T-helper 1 cell treated with Interleukin-12 subunit alpha and Interleukin-12 subunit beta and Interleukin-4 antibody, amounts not matched to agents 30 μg/mL and 1 μg/mL, for 36 hours (primary cell): ENCODE data around the gene DOK4.

ENCODE experiments used
- H3K27ac Mint-ChIP-seq: one replicate; pipeline ENCODE4 v1.8.0; 2021; ENCODE audit warnings: mild to moderate bottlenecking, mixed read lengths
- H3K27me3 Mint-ChIP-seq: one replicate; pipeline ENCODE4 v1.8.0; 2021; ENCODE audit warnings: low read depth, mixed read lengths
- H3K36me3 Mint-ChIP-seq: one replicate; pipeline ENCODE4 v1.8.0; 2021; ENCODE audit warnings: low read depth, mixed read lengths
- H3K4me1 Mint-ChIP-seq: one replicate; pipeline ENCODE4 v1.8.0; 2021; ENCODE audit warnings: low read depth, mixed read lengths
- H3K4me3 Mint-ChIP-seq: one replicate; pipeline ENCODE4 v1.8.0; 2021; ENCODE audit warnings: mild to moderate bottlenecking, moderate library complexity, mixed read lengths
- H3K9me3 Mint-ChIP-seq: one replicate; pipeline ENCODE4 v1.8.0; 2021; ENCODE audit warnings: mixed read lengths

DOK4 gene

DNA sequence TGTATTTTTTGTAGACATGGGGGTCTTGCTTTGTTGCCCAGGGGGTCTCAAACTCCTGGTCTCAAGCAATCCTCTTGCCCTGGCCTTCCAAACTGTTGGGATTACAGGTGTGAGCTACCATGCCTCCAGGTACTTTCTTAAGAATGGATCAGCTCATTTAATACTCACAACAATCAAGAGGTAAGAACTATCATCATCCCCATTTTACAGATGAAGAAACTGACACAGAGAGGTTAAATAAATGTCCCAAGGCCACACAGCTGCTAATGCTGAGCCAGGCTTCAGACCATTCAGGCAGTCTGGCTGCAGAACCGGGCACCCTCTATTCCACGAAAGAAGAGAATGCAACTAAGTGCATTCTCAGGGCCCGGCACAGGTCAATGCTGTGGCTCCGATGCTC lies 28.1 kb upstream of the DOK4 start:
- Mint-ChIP-seq H3K27ac (no peak overlapping the region), H3K27me3 (no peaks in the 10 kb centered on the region), H3K9me3 (no peaks in the 10 kb centered on the region), H3K36me3 (peaks cover 7% of the 10 kb centered on the region), H3K4me1 (no peaks in the 10 kb centered on the region), H3K4me3 (no peak overlapping the region)

- Mint-ChIP-seq H3K4me1 (no peaks in the 10 kb centered on the region), H3K36me3 (peaks cover 2% of the 10 kb centered on the region), H3K27me3 (no peaks in the 10 kb centered on the region), H3K4me3 (no peak overlapping the region), H3K9me3 (no peaks in the 10 kb centered on the region), H3K27ac (no peak overlapping the region)
These were observed 27.2 kb upstream of the DOK4 start for GRCh38 chr16:57513371-57514102.

DNA sequence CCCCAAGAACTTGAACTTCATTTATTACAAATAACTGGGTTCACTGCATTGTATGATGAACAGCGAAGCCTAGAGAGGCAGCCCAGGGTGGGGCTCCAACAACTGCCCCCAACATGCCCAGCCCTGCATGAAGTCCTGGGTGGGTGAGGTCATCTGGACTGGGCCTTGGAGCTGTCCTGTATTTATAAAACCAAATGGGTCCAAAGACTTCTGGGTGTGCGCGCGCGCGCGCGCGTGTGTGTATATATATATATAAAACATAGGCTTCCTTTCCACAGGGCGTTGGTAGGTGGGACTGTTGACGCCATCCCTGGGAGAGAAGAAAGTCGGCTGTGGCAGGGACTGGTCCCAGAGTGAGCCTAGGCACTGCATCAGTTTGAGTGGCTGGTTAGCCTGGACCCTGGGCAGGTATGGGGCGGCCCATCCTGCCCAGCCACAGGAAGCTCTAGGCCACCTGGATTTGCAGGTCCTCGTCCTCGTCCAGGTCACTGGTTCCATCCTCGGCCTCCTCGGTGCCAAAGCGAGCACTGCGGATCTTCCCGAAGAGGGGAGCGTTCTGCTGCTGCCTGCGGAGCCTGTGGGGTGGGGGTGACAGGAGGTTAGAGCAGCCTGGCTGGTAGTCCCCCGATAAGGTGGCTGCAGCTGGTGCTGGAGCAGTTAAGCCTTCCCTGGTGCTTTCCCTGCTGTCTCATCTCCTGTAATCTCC lies 26.2 kb upstream of the DOK4 start:
- no peak overlapping the region for H3K4me3 Mint-ChIP-seq
- no peak overlapping the region for H3K27ac Mint-ChIP-seq
- H3K9me3 Mint-ChIP-seq: no peaks in the 10 kb centered on the region
- H3K4me1 Mint-ChIP-seq: no peaks in the 10 kb centered on the region
- peaks cover 2% of the 10 kb centered on the region for H3K36me3 Mint-ChIP-seq
- H3K27me3 Mint-ChIP-seq: no peaks in the 10 kb centered on the region

DNA sequence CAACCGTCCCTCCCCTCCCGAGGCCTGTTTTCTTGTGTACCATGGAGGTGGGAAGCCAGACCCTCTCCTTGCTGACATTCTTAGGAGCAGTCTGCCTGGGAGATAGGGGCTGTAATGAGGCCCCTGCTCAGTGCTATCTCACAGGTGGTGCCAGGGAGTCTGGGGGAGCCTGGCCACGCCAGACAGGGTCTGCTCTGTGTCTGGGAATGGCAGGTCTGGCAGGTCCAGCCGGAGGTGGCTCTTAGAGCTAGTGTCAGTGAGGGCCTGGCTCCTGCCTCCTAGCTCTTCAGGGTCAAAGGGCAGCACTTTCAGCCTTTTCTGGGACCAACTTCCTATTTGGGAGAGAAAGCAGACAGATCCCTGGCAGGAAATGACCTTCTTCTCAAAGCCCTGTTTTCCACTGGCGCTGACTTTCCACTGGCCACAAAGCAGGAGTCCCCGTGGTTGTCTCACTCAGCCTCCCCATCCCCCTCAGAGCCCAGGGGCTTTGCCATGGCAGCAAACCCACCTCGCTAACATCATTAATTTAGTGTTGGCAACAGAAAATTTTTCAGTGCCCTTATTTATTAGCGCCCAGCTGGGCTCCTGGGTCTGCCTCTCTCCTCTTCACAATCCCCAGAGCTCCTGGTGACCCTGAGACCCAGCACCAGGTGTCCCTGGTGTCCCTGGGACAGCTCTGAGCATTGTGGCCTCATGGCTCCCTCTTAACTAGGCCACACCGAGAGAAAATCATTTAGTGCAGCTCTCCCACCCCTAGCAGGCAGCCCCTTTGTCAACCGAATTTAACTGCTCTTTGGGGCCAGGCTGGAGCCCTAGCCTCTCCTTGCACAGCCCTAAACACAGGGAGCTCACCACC lies 24.0 kb upstream of the DOK4 start:
- Mint-ChIP-seq H3K4me3 (no peak overlapping the region), H3K4me1 (no peaks in the 10 kb centered on the region), H3K27me3 (no peaks in the 10 kb centered on the region), H3K27ac (no peak overlapping the region), H3K36me3 (no peaks in the 10 kb centered on the region), H3K9me3 (no peaks in the 10 kb centered on the region)

DNA sequence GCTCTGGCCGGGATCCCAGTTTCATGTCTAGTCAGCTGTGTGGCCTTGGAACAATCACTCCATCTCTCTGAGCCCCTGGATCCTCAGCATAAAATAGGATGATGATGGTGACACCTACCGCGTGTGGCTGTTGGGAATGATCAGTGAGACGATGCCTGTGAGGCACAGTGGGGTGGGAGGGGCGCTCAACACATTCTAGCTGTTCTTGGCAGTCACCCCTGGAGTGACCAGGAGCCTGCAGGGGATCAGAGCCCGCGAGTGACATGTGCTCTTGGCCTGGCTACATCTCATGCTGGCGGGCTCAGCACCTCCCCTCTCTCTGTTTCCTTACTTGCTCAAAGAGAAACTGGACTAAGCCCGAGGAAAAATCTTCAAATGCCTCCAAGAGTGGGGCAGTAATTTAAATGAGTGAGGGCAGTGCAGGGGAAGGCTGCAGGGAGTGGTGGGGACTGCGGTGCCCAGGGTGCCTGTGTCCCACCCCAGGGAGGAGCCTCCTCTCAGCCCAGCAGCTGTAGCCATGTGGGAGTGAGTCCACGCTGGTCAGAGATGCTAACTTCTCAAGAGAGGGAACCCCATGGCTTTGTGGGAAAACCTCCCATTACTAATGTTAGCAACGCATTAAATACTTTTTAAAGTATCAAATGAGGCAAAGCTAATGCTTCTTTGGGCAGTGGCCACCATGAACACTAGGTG lies 23.1 kb upstream of the DOK4 start:
- H3K27ac Mint-ChIP-seq: no peak overlapping the region
- no peaks in the 10 kb centered on the region for H3K4me1 Mint-ChIP-seq
- no peaks in the 10 kb centered on the region for H3K36me3 Mint-ChIP-seq
- H3K27me3 Mint-ChIP-seq: no peaks in the 10 kb centered on the region
- no peaks in the 10 kb centered on the region for H3K9me3 Mint-ChIP-seq
- no peak overlapping the region for H3K4me3 Mint-ChIP-seq

- H3K27ac Mint-ChIP-seq: no peak overlapping the region
- no peak overlapping the region for H3K4me3 Mint-ChIP-seq
- H3K4me1 Mint-ChIP-seq: no peaks in the 10 kb centered on the region
- H3K27me3 Mint-ChIP-seq: no peaks in the 10 kb centered on the region
- no peaks in the 10 kb centered on the region for H3K9me3 Mint-ChIP-seq
- H3K36me3 Mint-ChIP-seq: no peaks in the 10 kb centered on the region
These were observed 21.7 kb upstream of the DOK4 start for GRCh38 chr16:57508035-57508425.

DNA sequence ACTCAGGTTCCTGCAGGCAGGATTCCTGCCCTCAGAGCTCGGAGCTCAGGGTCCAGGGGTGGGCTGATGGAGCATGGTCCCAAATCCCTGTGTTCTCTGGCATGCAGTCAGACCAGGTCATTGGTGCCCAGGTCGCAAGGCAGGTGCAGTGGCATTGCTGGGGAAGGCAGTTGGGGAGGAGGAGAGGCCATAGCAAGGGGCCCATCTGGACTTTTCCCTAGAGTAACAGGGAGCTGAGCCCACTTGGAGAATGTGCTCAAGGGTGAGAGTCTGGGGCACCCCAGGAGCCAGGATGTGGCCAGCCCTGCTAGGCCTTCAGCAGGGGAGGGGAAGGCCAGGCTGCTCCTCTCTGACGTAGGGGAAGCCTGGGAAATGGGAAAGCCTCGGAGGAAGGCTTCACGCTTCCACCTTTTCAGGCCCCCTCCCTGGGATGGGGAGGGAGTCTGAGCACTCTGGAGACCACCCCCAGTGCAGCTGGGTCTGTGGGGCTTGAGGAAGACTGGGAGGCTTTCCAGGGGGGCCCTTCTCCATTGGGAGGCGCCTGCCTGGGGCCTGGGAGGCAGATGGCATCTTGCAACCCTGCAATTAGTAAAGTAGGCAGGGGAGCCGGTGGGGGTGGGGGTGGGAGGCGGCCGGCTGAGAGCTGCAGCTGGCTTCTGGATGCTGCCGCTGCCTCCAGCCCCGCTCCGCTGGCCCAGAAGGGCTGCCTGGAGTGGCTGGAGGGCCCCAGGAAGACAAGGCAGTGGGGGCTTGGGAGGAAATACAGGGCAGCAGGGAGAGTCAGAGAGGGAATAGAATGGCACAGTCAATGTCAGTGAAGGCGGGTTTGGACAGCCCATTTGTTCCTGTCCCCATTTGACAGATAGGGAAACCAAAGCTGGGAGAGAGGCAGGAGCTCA lies 21.1 kb upstream of the DOK4 start:
- Mint-ChIP-seq H3K27ac (no peak overlapping the region), H3K27me3 (no peaks in the 10 kb centered on the region), H3K36me3 (no peaks in the 10 kb centered on the region), H3K4me1 (no peaks in the 10 kb centered on the region), H3K9me3 (no peaks in the 10 kb centered on the region), H3K4me3 (no peak overlapping the region)

GRCh38 chr16:57505169-57505568 lies 18.9 kb upstream of the DOK4 start:
- no peaks in the 10 kb centered on the region for H3K9me3 Mint-ChIP-seq
- H3K27ac Mint-ChIP-seq: no peak overlapping the region
- H3K4me3 Mint-ChIP-seq: no peak overlapping the region
- H3K36me3 Mint-ChIP-seq: no peaks in the 10 kb centered on the region
- no peaks in the 10 kb centered on the region for H3K27me3 Mint-ChIP-seq
- peaks cover 11% of the 10 kb centered on the region for H3K4me1 Mint-ChIP-seq

GRCh38 chr16:57504491-57504890 lies 18.2 kb upstream of the DOK4 start:
- H3K4me3 Mint-ChIP-seq: no peak overlapping the region
- H3K36me3 Mint-ChIP-seq: no peaks in the 10 kb centered on the region
- peaks cover 11% of the 10 kb centered on the region for H3K4me1 Mint-ChIP-seq
- no peak overlapping the region for H3K27ac Mint-ChIP-seq
- no peaks in the 10 kb centered on the region for H3K9me3 Mint-ChIP-seq
- H3K27me3 Mint-ChIP-seq: no peaks in the 10 kb centered on the region

DNA sequence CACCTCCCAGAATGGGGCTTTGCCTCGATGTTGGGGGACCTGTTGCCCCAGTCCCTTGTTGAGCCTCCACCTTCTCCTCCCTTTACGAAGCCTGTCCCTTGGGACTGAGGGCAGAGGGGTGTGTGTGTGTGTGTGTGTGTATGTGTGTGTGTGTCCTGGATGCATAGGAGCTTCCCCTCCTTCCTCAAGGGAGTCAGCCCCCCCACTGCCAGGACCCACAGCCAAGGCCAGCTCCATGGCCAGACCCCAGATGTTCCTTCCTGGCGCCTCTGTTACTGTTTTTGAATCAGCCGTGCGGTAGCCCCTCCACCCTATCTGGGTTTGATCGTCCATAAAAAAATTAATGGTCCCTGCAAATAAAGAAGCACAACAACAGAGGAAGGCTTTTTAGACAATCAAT lies 17.7 kb upstream of the DOK4 start:
- Mint-ChIP-seq H3K27ac (no peak overlapping the region), H3K4me1 (peaks cover 11% of the 10 kb centered on the region), H3K27me3 (no peaks in the 10 kb centered on the region), H3K4me3 (no peak overlapping the region), H3K36me3 (no peaks in the 10 kb centered on the region), H3K9me3 (no peaks in the 10 kb centered on the region)

DNA sequence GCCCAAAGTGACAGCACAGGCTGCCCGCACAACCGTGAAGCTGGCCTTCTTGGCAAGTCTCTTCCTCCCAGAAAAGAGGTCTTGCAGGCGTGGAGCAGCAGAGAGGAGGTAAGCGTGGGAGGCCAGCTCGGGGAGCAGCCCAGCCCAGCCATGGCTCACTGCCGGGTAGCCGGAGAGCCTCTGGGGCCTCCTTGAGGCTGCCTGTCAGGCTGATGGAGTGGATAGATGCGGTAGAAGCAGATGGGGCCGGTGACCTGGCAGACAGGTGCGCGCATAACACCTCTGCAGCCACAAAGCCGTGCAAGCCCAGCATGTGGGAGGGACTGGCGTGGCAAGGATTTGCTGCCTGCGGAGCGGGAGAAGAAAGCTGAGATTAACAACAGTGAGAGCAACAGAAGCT lies 17.1 kb upstream of the DOK4 start:
- no peaks in the 10 kb centered on the region for H3K27me3 Mint-ChIP-seq
- peaks cover 11% of the 10 kb centered on the region for H3K4me1 Mint-ChIP-seq
- no peaks in the 10 kb centered on the region for H3K36me3 Mint-ChIP-seq
- H3K9me3 Mint-ChIP-seq: no peaks in the 10 kb centered on the region
- H3K4me3 Mint-ChIP-seq: no peak overlapping the region
- H3K27ac Mint-ChIP-seq: no peak overlapping the region

- Mint-ChIP-seq H3K4me1 (peaks cover 11% of the 10 kb centered on the region), H3K27ac (no peak overlapping the region), H3K36me3 (no peaks in the 10 kb centered on the region), H3K4me3 (no peak overlapping the region), H3K27me3 (no peaks in the 10 kb centered on the region), H3K9me3 (no peaks in the 10 kb centered on the region)
These were observed 15.9 kb upstream of the DOK4 start for GRCh38 chr16:57502048-57502775.

GRCh38 chr16:57501492-57501891 lies 15.2 kb upstream of the DOK4 start:
- peaks cover 11% of the 10 kb centered on the region for H3K4me1 Mint-ChIP-seq
- H3K4me3 Mint-ChIP-seq: no peak overlapping the region
- H3K27ac Mint-ChIP-seq: no peak overlapping the region
- no peaks in the 10 kb centered on the region for H3K36me3 Mint-ChIP-seq
- no peaks in the 10 kb centered on the region for H3K27me3 Mint-ChIP-seq
- no peaks in the 10 kb centered on the region for H3K9me3 Mint-ChIP-seq
